Activated naive CD4-positive, alpha-beta T cell treated with anti-CD3 and anti-CD28 coated beads for 36 hours (primary cell): ENCODE results near the gene MDH2. TPM values are rescaled to one million over a fixed set of nuclear protein-coding genes. Genes with fewer than 3 reads are reported as not detected.
"Not testable (repeated sequence)": the region's sequence is repeated elsewhere in the genome, so short reads cannot be mapped to it uniquely, and the experiment has no call there.

Source experiments
- CTCF ChIA-PET: fragments of 350-600 bp; sonication (Branson Sonifier 250); formaldehyde crosslinking; loops from one replicate; lab custom pipeline; 2021; ENCODE audit warnings: antibody characterized with exemption; lab: Charles Lee
- DNase-seq: peaks from one replicate; pipeline ENCODE4 v3.0.0-alpha.2; 2020
- H3K27ac Mint-ChIP-seq: one replicate; pipeline ENCODE4 v1.8.0; 2021; ENCODE audit warnings: mild to moderate bottlenecking, mixed read lengths
- H3K27me3 Mint-ChIP-seq: one replicate; pipeline ENCODE4 v1.8.0; 2021; ENCODE audit warnings: low read depth, mixed read lengths
- H3K36me3 Mint-ChIP-seq: one replicate; pipeline ENCODE4 v1.8.0; 2021; ENCODE audit warnings: low read depth, mixed read lengths
- H3K4me1 Mint-ChIP-seq: one replicate; pipeline ENCODE4 v1.8.0; 2021; ENCODE audit warnings: low read depth, mixed read lengths
- H3K4me3 Mint-ChIP-seq: one replicate; pipeline ENCODE4 v1.8.0; 2021; ENCODE audit warnings: mild to moderate bottlenecking, moderate library complexity, mixed read lengths
- H3K9me3 Mint-ChIP-seq: one replicate; pipeline ENCODE4 v1.8.0; 2021; ENCODE audit warnings: mixed read lengths
- intact Hi-C: fragments of 100-400 bp; cut with micrococcal nuclease; formaldehyde crosslinking; loops from one replicate; pipeline ENCODE4 v1.15.1; 2023
- total RNA-seq, 2 experiments: library from RNA; stranded (reverse); gene quantifications; one replicate each; pipeline ENCODE4 v1.2.3, GENCODE V29; 2021

The MDH2 gene
- total RNA-seq, result 100 to 1,000 TPM; 325 TPM

GRCh38 chr7:76047811-76048667 is at the start of gene MDH2, which contains the start of gene STYXL1:
Gene MDH2 (plus strand): TSS chr7:76048106. CDS start chr7:76048161, 55 bp downstream.
Gene STYXL1 (minus strand): TSS chr7:76048000. CDS start chr7:76030523, 17,477 bp downstream.
- Mint-ChIP-seq H3K27me3 (no peaks in the 10 kb centered on the region), H3K9me3 (no peaks in the 10 kb centered on the region), H3K36me3 (peaks cover 30% of the 10 kb centered on the region), H3K27ac (peak within 1 kb of the TSS; percentile 96), H3K4me3 (peak within 1 kb of the TSS; percentile 98), H3K4me1 (peaks cover 54% of the 10 kb centered on the region)
- intact Hi-C loops, result loop anchor here (1.0 to 5.0 kb wide), 9 partner anchors 41 to 521 kb away; partner anchors contain the start of genes HIP1 and YWHAG
- CTCF ChIA-PET, result interaction anchor here (0.6 to 1.4 kb wide), 4 partner anchors 61 to 215 kb away, joined by 3 to 4 read pairs (median 3); no protein-coding TSS in a partner anchor
- DNase-seq, result peak; percentile 95

GRCh38 chr7:76000566-76000965 is 47.3 kb upstream of the MDH2 start:
- peaks cover 13% of the 10 kb centered on the region for H3K36me3 Mint-ChIP-seq
- CTCF ChIA-PET, result no interaction called here
- intact Hi-C loops, result no loop called here

GRCh38 chr7:76002139-76002538 is 45.8 kb upstream of the MDH2 start:
- no peak for DNase-seq
- Mint-ChIP-seq H3K4me3 (no peak overlapping the region), H3K4me1 (peaks cover 4% of the 10 kb centered on the region), H3K36me3 (peaks cover 15% of the 10 kb centered on the region), H3K27ac (no peak overlapping the region), H3K9me3 (no peaks in the 10 kb centered on the region), H3K27me3 (no peaks in the 10 kb centered on the region)
- CTCF ChIA-PET, result no interaction called here
- intact Hi-C loops, result no loop called here

More at GRCh38 chr7:76000566-76000965, 47.3 kb upstream of the MDH2 start:
- DNase-seq, result no peak
- Mint-ChIP-seq H3K4me3 (no peak overlapping the region), H3K27me3 (no peaks in the 10 kb centered on the region), H3K27ac (no peak overlapping the region), H3K9me3 (no peaks in the 10 kb centered on the region), H3K4me1 (peaks cover 7% of the 10 kb centered on the region)

- no peaks in the 10 kb centered on the region for H3K9me3 Mint-ChIP-seq
- H3K27ac Mint-ChIP-seq, result no peak overlapping the region
- DNase-seq, result no peak
- CTCF ChIA-PET, result no interaction called here
- H3K4me3 Mint-ChIP-seq, result no peak overlapping the region
- no peaks in the 10 kb centered on the region for H3K4me1 Mint-ChIP-seq
- intact Hi-C loops, result no loop called here
- H3K27me3 Mint-ChIP-seq, result no peaks in the 10 kb centered on the region
- peaks cover 15% of the 10 kb centered on the region for H3K36me3 Mint-ChIP-seq
Measured at GRCh38 chr7:76002822-76003221, 45.1 kb upstream of the MDH2 start.

GRCh38 chr7:76003351-76003750 is 44.6 kb upstream of the MDH2 start:
- CTCF ChIA-PET, result no interaction called here
- peaks cover 3% of the 10 kb centered on the region for H3K4me1 Mint-ChIP-seq
- intact Hi-C loops, result no loop called here
- H3K4me3 Mint-ChIP-seq, result no peak overlapping the region
- H3K9me3 Mint-ChIP-seq, result no peaks in the 10 kb centered on the region
- H3K27me3 Mint-ChIP-seq, result no peaks in the 10 kb centered on the region
- DNase-seq, result no peak
- H3K36me3 Mint-ChIP-seq, result peaks cover 15% of the 10 kb centered on the region
- H3K27ac Mint-ChIP-seq, result no peak overlapping the region

- H3K4me3 Mint-ChIP-seq, H3K27me3 Mint-ChIP-seq: not testable (repeated sequence)
- intact Hi-C loops, result loop anchor here (5.0 kb wide), 4 partner anchors 42 to 352 kb away; partner anchors contain the start of genes MDH2, POR, STYXL1 and YWHAG
Measured at GRCh38 chr7:76005004-76005403, 42.9 kb upstream of the MDH2 start.

GRCh38 chr7:76008156-76008687 is 39.7 kb upstream of the MDH2 start:
- CTCF ChIA-PET, result interaction anchor here (5.6 kb wide), 1 partner anchor 12 kb away, joined by 35 read pairs; no protein-coding TSS in a partner anchor
- Mint-ChIP-seq H3K4me1 (peaks cover 25% of the 10 kb centered on the region), H3K36me3 (peaks cover 18% of the 10 kb centered on the region), H3K27me3 (peaks cover 2% of the 10 kb centered on the region), H3K9me3 (no peaks in the 10 kb centered on the region), H3K27ac (no peak overlapping the region), H3K4me3 (no peak overlapping the region)
- DNase-seq, result peak; percentile 35
- intact Hi-C loops, result loop anchor here (2.0 to 5.0 kb wide), 5 partner anchors 39 to 349 kb away; partner anchors contain the start of genes MDH2, POR, STYXL1 and YWHAG

More at GRCh38 chr7:76005004-76005403, 42.9 kb upstream of the MDH2 start:
- CTCF ChIA-PET, result interaction anchor here (0.6 to 1.6 kb wide), 2 partner anchors 15 to 433 kb away, joined by 3 to 4 read pairs; no protein-coding TSS in a partner anchor
- H3K9me3 Mint-ChIP-seq, DNase-seq, H3K27ac Mint-ChIP-seq: not testable (repeated sequence)
- H3K36me3 Mint-ChIP-seq, result peaks cover 14% of the 10 kb centered on the region
- H3K4me1 Mint-ChIP-seq, result peaks cover 20% of the 10 kb centered on the region

GRCh38 chr7:76009672-76010600 is 38.0 kb upstream of the MDH2 start:
- H3K36me3 Mint-ChIP-seq, result peaks cover 19% of the 10 kb centered on the region
- H3K27ac Mint-ChIP-seq, result no peak overlapping the region
- H3K27me3 Mint-ChIP-seq, result peaks cover 2% of the 10 kb centered on the region
- intact Hi-C loops, result loop anchor here (1.0 to 5.0 kb wide), 9 partner anchors 16 to 347 kb away; partner anchors contain the start of genes MDH2, POR, STYXL1 and TMEM120A
- no peak for DNase-seq
- H3K9me3 Mint-ChIP-seq, result no peaks in the 10 kb centered on the region
- H3K4me3 Mint-ChIP-seq, result no peak overlapping the region
- CTCF ChIA-PET, result interaction anchor here (1.2 to 5.6 kb wide), 2 partner anchors 11 to 14 kb away, joined by 4 to 35 read pairs; no protein-coding TSS in a partner anchor
- H3K4me1 Mint-ChIP-seq, result peaks cover 25% of the 10 kb centered on the region

GRCh38 chr7:76011442-76011861 is 36.5 kb upstream of the MDH2 start:
- no peaks in the 10 kb centered on the region for H3K9me3 Mint-ChIP-seq
- intact Hi-C loops, result no loop called here
- CTCF ChIA-PET, result interaction anchor here (1.8 to 5.6 kb wide), 2 partner anchors 9 to 144 kb away, joined by 3 to 35 read pairs; no protein-coding TSS in a partner anchor
- H3K4me3 Mint-ChIP-seq, result no peak overlapping the region
- H3K27me3 Mint-ChIP-seq, result peaks cover 2% of the 10 kb centered on the region
- H3K4me1 Mint-ChIP-seq, result peaks cover 25% of the 10 kb centered on the region
- peaks cover 13% of the 10 kb centered on the region for H3K36me3 Mint-ChIP-seq
- no peak for DNase-seq
- no peak overlapping the region for H3K27ac Mint-ChIP-seq

GRCh38 chr7:76016191-76016947 is 31.5 kb upstream of the MDH2 start:
- CTCF ChIA-PET, result no interaction called here
- no peak overlapping the region for H3K27ac Mint-ChIP-seq
- DNase-seq, result no peak
- peaks cover 16% of the 10 kb centered on the region for H3K36me3 Mint-ChIP-seq
- H3K9me3 Mint-ChIP-seq, result no peaks in the 10 kb centered on the region
- H3K27me3 Mint-ChIP-seq, result no peaks in the 10 kb centered on the region
- H3K4me1 Mint-ChIP-seq, result peaks cover 3% of the 10 kb centered on the region
- no peak overlapping the region for H3K4me3 Mint-ChIP-seq
- intact Hi-C loops, result no loop called here

GRCh38 chr7:76018520-76018919 is 29.4 kb upstream of the MDH2 start:
- H3K36me3 Mint-ChIP-seq, result peaks cover 11% of the 10 kb centered on the region
- H3K4me3 Mint-ChIP-seq, H3K27ac Mint-ChIP-seq, H3K4me1 Mint-ChIP-seq, H3K27me3 Mint-ChIP-seq, DNase-seq, intact Hi-C loops, H3K9me3 Mint-ChIP-seq: not testable (repeated sequence)
- CTCF ChIA-PET, result interaction anchor here (0.5 to 3.7 kb wide), 5 partner anchors 20 to 245 kb away, joined by 3 to 65 read pairs (median 7); no protein-coding TSS in a partner anchor
